ENCODE measurements around the gene NOS1. TPM values are rescaled to one million over a fixed set of nuclear protein-coding genes. Genes with fewer than 3 reads are reported as not detected.

Gene NOS1
- total RNA-seq, 2 experiments from 2014 or later, result not detected

DNA sequence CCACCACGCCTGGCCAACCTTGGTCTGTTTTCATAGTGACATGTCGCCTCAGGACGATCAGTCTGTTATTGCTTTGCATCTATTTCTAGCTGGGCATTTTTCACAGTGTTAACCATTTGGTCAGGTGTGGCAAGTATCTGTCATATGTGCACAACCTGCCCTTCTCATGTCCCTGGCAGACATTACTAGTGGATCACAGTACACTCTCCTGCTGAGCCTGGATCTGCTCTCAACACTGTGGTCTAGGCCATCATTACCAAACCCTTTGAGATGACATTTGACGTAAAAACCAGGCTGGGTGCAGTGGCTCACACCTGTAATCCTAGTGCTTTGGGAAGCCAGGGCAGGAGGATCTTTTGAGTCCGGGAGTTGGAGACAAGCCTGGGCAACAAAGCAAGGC is 29.4 kb upstream of the NOS1 start:
- DNase-seq (ENCODE audit: low spot score), result no peak
- no peak for TF ChIP-seq EZH2phosphoT487 (IDR thresholded peaks at IDR 0.05; ENCODE audit: borderline replicate concordance, low read depth, low read length)
- TF ChIP-seq, protein P1, sequence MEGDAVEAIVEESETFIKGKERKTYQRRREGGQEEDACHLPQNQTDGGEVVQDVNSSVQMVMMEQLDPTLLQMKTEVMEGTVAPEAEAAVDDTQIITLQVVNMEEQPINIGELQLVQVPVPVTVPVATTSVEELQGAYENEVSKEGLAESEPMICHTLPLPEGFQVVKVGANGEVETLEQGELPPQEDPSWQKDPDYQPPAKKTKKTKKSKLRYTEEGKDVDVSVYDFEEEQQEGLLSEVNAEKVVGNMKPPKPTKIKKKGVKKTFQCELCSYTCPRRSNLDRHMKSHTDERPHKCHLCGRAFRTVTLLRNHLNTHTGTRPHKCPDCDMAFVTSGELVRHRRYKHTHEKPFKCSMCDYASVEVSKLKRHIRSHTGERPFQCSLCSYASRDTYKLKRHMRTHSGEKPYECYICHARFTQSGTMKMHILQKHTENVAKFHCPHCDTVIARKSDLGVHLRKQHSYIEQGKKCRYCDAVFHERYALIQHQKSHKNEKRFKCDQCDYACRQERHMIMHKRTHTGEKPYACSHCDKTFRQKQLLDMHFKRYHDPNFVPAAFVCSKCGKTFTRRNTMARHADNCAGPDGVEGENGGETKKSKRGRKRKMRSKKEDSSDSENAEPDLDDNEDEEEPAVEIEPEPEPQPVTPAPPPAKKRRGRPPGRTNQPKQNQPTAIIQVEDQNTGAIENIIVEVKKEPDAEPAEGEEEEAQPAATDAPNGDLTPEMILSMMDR (conservative IDR thresholded peaks at IDR 0.05; ENCODE audit: low read length), result no peak
- H3K4me2 ChIP-seq (ENCODE audit: low read length), result no peak overlapping the region
- H3K27ac ChIP-seq (ENCODE audit: low read depth, low read length, poor library complexity, severe bottlenecking), result no peak overlapping the region
- H3K9me3 ChIP-seq (ENCODE audit: low read length), result no peaks in the 10 kb centered on the region
- H4K20me1 ChIP-seq (ENCODE audit: insufficient read depth, low read length), result no peaks in the 10 kb centered on the region
- H3K4me3 ChIP-seq (ENCODE audit: low read depth, low read length, poor library complexity, severe bottlenecking), result no peak overlapping the region
- H2AFZ ChIP-seq (ENCODE audit: low read length), result no peak overlapping the region
- H3K9me2 ChIP-seq (ENCODE audit: insufficient read depth, low read length), result no peaks in the 10 kb centered on the region
- intact Hi-C loops (cut with micrococcal nuclease; ENCODE audit: unreplicated experiment), result no loop called here
- no peaks in the 10 kb centered on the region for H3K4me1 ChIP-seq (ENCODE audit: insufficient read depth, low read length, poor library complexity, severe bottlenecking)
- H3K36me3 ChIP-seq (ENCODE audit: insufficient read depth, low read length), result no peaks in the 10 kb centered on the region
- POLR2A ChIA-PET, result no interaction called here
- no peaks in the 10 kb centered on the region for H3K79me2 ChIP-seq (ENCODE audit: insufficient read depth, low read depth, low read length)
- CTCF ChIA-PET (ENCODE audit: unreplicated experiment), result no interaction called here
- BruUV-seq (replicated peaks), result no TSS peak

DNA sequence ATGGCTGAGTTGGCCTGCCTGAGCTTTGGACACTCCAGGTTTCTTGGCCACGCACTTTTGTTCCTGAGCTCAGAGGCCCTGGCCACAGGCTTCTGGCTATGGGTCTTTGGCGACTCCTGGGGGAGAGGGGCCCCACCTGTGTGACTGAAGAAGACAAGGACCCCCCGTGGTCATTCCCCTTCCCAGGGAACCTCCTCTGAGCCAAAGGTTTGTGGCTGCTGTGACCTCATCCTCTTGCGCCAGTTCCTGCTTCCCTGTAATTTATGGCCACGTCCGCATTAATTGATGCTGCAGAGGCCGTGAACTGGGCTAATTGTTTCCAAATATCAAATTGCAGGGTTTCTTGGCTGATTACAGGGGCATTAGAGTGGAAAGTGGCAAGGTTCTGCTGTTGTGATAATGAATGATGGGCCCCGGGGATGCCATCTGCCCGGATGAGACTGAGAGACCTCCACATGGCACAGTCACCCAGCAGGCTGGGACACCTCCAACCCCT is 27.6 kb upstream of the NOS1 start:
- H3K4me1 ChIP-seq (ENCODE audit: insufficient read depth, low read length, poor library complexity, severe bottlenecking), result no peaks in the 10 kb centered on the region
- H3K9me3 ChIP-seq (ENCODE audit: low read length), result no peaks in the 10 kb centered on the region
- H3K4me3 ChIP-seq (ENCODE audit: low read depth, low read length, poor library complexity, severe bottlenecking), result no peak overlapping the region
- TF ChIP-seq EZH2phosphoT487 (IDR thresholded peaks at IDR 0.05; ENCODE audit: borderline replicate concordance, low read depth, low read length), result no peak
- TF ChIP-seq, protein P1 (conservative IDR thresholded peaks at IDR 0.05; ENCODE audit: low read length), result no peak
- ChIA-PET POLR2A (no interaction called here), CTCF (ENCODE audit: unreplicated experiment) (interaction anchor here (0.6 kb wide), 1 partner anchor 187 kb away, joined by 3 read pairs; no protein-coding TSS in a partner anchor)
- H3K36me3 ChIP-seq (ENCODE audit: insufficient read depth, low read length), result no peaks in the 10 kb centered on the region
- DNase-seq (ENCODE audit: low spot score), result no peak
- no peak overlapping the region for H2AFZ ChIP-seq (ENCODE audit: low read length)
- H3K27ac ChIP-seq (ENCODE audit: low read depth, low read length, poor library complexity, severe bottlenecking), result no peak overlapping the region
- H3K79me2 ChIP-seq (ENCODE audit: insufficient read depth, low read depth, low read length), result no peaks in the 10 kb centered on the region
- no peaks in the 10 kb centered on the region for H3K9me2 ChIP-seq (ENCODE audit: insufficient read depth, low read length)
- no peak overlapping the region for H3K4me2 ChIP-seq (ENCODE audit: low read length)
- BruUV-seq (replicated peaks), result no TSS peak
- H4K20me1 ChIP-seq (ENCODE audit: insufficient read depth, low read length), result no peaks in the 10 kb centered on the region
- intact Hi-C loops (cut with micrococcal nuclease; ENCODE audit: unreplicated experiment), result no loop called here

DNA sequence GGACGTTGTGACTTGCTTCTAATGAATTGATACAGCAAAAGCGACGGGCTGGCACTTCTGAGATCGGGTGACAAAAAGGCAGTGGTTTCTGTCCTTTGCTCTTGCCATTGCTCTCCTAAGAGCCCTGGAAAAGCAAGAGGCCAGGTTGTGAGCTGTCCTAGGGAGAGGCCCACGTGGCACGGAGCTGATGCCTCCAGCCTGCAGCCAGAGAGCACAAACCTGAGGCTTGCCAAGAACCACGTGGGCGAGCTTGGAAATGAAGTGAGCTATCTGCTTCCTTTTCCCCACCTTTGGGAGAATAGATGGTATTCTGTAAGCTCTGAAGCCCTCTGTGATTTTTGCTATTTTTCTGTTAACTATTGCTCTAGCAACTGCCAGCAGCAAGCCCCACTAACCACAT is 26.4 kb upstream of the NOS1 start:
- Histone ChIP-seq H3K9me2 (ENCODE audit: insufficient read depth, low read length) (no peaks in the 10 kb centered on the region), H3K79me2 (ENCODE audit: insufficient read depth, low read depth, low read length) (no peaks in the 10 kb centered on the region), H3K36me3 (ENCODE audit: insufficient read depth, low read length) (no peaks in the 10 kb centered on the region), H3K9me3 (ENCODE audit: low read length) (no peaks in the 10 kb centered on the region), H3K4me1 (ENCODE audit: insufficient read depth, low read length, poor library complexity, severe bottlenecking) (no peaks in the 10 kb centered on the region), H3K4me2 (ENCODE audit: low read length) (no peak overlapping the region), H3K4me3 (ENCODE audit: low read depth, low read length, poor library complexity, severe bottlenecking) (no peak overlapping the region), H4K20me1 (ENCODE audit: insufficient read depth, low read length) (no peaks in the 10 kb centered on the region), H3K27ac (ENCODE audit: low read depth, low read length, poor library complexity, severe bottlenecking) (no peak overlapping the region), H2AFZ (ENCODE audit: low read length) (no peak overlapping the region)
- TF ChIP-seq, protein P1 (conservative IDR thresholded peaks at IDR 0.05; ENCODE audit: low read length), result no peak
- no peak for TF ChIP-seq EZH2phosphoT487 (IDR thresholded peaks at IDR 0.05; ENCODE audit: borderline replicate concordance, low read depth, low read length)
- intact Hi-C loops (cut with micrococcal nuclease; ENCODE audit: unreplicated experiment), result no loop called here
- BruUV-seq (replicated peaks), result no TSS peak
- DNase-seq (ENCODE audit: low spot score), result no peak
- ChIA-PET CTCF (ENCODE audit: unreplicated experiment) (no interaction called here), POLR2A (interaction anchor here (0.6 kb wide), 1 partner anchor 10 kb away, joined by 5 read pairs; no protein-coding TSS in a partner anchor)
